Choroid plexus epithelial cell (primary cell): ENCODE measurements around the gene MACC1.

Experiments
- DNase-seq: peaks from one replicate; pipeline ENCODE4 v3.0.0-alpha.2; 2010; ENCODE audit warnings: low read depth
- H3K4me3 ChIP-seq: 2 replicates; pipeline ENCODE4 v1.5.1; 2011; ENCODE audit warnings: low read depth, mild to moderate bottlenecking, control low read depth, low read length, moderate library complexity
- CTCF ChIP-seq: conservative IDR thresholded peaks from 2 replicates; pipeline ENCODE4 v1.5.1; 2011; ENCODE audit warnings: low read depth, mild to moderate bottlenecking, control low read depth, inconsistent platforms, low read length, moderate library complexity

MACC1 gene

GRCh38 chr7:20162665-20163064, 54.5 kb downstream of the MACC1 start:
- DNase-seq: no peak
- TF ChIP-seq CTCF: no peak
- H3K4me3 ChIP-seq: no peak overlapping the region

GRCh38 chr7:20159226-20159747, 57.9 kb downstream of the MACC1 start:
- no peak overlapping the region for H3K4me3 ChIP-seq
- no peak for TF ChIP-seq CTCF
- DNase-seq: no peak

- H3K4me3 ChIP-seq: no peak overlapping the region
- DNase-seq: peak; percentile 65
- peak; percentile 62 for TF ChIP-seq CTCF
Measured at GRCh38 chr7:20158684-20159083, 58.5 kb downstream of the MACC1 start.

- no peak overlapping the region for H3K4me3 ChIP-seq
- no peak for TF ChIP-seq CTCF
- no peak for DNase-seq
Measured at GRCh38 chr7:20157456-20157855, 59.7 kb downstream of the MACC1 start.

- no peak for DNase-seq
- no peak for TF ChIP-seq CTCF
- H3K4me3 ChIP-seq: no peak overlapping the region
Measured at GRCh38 chr7:20153999-20154398, 63.2 kb downstream of the MACC1 start.

GRCh38 chr7:20153567-20153966, 63.6 kb downstream of the MACC1 start:
- TF ChIP-seq CTCF: no peak
- H3K4me3 ChIP-seq: no peak overlapping the region
- DNase-seq: no peak

GRCh38 chr7:20152511-20152910, 64.7 kb downstream of the MACC1 start:
- DNase-seq: no peak
- TF ChIP-seq CTCF: no peak
- no peak overlapping the region for H3K4me3 ChIP-seq
